DMS153 treated with DMSO at 0.1 percent for 48 hours (cell line): Measurements from ENCODE around the gene FAM76B.

Experiments used
- DNase-seq: peaks from one replicate; lab custom pipeline; 2025; ENCODE audit not compliant: unreplicated experiment; lab: John Stamatoyannopoulos, UW

Gene FAM76B

DNA sequence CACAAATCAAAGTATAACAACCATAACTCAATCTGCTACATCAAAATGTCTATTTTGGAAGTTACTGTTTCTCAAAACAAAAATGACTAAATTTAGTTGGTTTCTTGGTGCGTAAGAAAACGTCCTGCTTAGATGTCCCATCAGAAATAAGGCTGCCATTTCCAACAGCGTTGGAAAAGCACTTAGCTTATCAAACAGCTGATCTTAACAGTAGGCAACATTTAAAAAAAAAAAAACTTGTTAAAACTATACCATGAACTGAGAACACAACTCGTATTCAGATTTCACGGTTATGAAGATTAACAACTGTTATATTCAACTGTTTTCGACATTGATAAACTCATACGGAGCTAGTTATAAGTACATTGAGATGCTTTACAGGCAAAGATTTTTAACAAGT, 3.1 kb upstream of the FAM76B start:
- DNase-seq, result no peak

- no peak for DNase-seq
Measured at GRCh38 chr11:95792200-95792599, 2.6 kb upstream of the FAM76B start.

GRCh38 chr11:95791709-95792033, 2.1 kb upstream of the FAM76B start:
- DNase-seq, result no peak

DNA sequence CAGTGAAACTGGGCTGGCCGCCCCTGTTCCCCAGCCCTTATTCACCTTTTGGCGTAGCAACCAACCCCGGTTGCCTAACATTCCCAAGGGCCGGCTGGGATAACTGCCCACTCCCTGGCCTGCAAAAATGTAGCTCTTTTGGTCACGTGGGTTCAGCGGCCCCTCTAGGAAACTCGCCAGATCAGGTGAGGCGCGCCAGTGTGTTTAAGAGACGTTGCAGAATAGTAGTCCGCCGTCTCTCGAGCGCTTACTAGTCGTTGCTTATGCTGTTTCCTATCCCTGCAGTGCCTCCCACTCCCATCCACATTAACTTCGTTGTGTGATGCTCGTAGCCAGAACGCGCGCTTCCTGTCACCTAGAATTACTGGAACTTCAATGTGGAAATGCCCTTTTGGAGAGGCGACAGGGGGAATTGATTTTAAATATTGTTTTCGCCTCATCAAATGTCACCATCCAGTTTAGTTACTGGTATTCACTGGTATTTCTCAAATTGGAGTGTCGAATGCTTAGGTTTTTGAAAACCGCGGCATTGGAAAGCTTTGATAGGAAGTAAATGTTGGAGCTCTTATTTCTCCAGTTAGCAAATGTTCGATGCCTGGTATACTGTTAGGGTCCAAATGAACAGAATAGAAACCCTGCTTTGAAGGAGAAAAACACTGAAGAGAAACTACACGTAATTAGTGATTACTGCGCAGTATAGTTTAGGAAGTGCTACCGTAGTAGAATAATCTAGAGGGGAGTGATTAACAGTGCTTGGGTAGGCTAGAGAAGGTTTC, 1.5 kb upstream of the FAM76B start:
- DNase-seq, result no peak

GRCh38 chr11:95790123-95790932, 746 bp upstream of the FAM76B start, which contains the start of gene CEP57:
Gene CEP57 (plus strand): TSS chr11:95790498. CDS start chr11:95790699, 201 bp downstream.
- DNase-seq, result peak; percentile 92

DNA sequence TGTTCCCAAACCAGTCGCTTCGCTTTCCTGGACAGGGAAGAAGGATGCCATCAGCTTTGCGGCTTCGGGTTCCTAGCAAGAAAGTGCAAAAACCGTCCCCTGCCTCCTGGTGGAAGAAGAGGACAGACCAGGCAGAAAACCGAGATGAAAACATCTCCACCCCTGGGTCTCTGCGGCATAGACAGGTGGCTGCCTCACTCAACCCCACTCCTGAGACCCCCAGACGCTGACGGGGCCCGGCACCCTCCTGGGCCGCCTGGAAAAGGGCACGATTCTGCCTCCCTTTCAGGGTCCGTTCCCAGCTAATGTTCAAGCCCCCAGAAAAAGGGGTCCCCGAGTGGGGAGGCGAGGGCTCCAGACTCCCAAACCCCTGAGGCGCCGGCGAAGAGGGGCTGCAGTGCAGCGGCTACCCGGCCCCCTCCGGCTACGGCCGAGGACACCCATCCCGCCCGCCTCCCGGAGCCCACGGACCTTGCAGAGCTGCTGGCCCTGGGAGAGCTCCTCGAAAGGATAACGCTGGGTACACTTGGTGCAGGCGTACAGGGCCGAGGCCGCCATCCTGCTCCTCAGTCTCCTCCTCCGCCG, 569 bp downstream of the FAM76B start:
- DNase-seq, result peak; percentile 19

DNA sequence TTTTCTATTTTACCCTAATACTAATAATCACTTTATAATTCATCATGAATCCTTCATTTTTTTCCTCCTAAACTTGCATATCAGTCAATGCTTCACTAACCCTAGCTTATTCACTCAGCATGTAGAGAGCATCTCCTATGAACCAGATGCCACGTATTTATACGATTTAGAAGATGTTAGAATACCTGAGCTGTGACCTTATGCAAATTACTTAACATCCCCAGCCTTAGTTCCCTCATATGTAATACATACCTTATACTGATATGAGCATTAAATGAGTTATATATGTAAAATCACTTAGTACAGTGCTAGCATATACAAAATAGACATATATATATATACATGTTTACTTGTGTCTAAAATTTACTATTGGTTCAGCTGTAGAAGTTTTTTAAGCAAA, 9.0 kb downstream of the FAM76B start:
- DNase-seq, result no peak

- DNase-seq, result no peak
Measured at GRCh38 chr11:95778699-95779098, 10.9 kb downstream of the FAM76B start.

GRCh38 chr11:95776859-95777258, 12.7 kb downstream of the FAM76B start:
- DNase-seq, result no peak

GRCh38 chr11:95768521-95768920, 21.1 kb downstream of the FAM76B start:
- DNase-seq, result no peak

DNA sequence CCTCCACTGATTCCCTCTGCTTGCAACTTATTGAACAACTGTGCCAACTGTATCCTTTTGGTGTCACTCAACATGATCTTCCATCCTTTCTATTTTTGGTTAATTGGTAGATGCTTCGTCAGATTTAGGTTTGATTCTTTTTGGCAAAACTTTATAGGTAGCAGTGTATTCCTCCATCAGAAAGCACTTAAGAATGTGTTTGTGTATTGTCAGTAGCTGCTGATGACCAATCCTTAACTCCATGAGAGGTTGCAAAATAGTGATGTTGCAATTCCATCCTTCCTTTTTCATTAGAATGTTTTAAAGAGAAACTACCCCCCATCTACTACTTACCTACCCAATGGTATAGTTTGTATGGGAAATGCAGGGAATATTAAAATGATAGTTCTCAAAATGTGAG, 22.1 kb downstream of the FAM76B start:
- DNase-seq, result no peak

DNA sequence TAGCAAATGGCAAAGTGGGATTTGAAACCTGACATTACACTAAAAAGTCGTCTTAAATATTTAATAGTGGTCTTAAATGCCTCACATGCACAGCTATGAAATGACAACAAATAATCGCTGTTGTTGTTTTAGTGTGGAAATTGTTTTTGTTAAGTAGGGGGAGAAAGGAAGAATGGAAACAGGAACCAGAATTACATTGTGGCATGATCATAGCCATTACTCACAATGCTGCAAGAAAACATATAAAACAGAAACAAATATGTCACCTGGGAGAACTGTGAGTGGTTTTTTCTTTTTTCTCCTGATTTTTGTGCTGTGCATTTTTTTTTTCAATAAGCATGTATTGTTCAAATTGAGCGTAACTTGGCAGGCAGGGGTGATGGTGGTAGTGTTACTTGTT, 22.9 kb downstream of the FAM76B start:
- no peak for DNase-seq

DNA sequence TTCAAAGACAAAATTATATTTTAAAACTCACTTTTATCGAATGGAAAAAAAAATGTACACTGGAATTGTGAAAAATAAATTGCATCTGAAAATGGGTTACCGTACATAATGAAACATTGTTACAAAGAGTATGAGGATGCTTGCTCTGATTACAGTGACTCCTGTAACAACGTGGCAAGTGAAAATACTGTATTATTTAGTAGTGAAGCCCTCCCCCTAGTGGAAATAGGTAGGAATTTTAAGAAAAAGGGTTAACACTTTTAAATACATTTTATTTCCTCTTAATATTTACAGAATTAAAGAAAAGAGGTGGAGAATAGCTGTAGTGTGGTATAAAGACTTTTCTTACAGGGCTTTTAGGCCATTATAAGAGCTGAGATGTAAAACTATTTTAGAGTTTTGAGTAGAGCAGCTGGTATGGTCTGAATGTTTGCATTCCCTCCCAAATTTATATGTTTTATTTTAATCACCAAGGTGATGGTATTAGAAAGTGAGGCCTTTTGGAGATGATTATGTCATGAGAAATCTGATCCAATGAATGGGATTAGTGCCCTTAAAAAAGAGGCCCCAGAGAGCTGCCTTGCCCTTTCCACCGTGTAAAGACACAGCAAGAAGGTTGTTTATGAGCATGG, 25.2 kb downstream of the FAM76B start:
- peak; percentile 62 for DNase-seq

DNA sequence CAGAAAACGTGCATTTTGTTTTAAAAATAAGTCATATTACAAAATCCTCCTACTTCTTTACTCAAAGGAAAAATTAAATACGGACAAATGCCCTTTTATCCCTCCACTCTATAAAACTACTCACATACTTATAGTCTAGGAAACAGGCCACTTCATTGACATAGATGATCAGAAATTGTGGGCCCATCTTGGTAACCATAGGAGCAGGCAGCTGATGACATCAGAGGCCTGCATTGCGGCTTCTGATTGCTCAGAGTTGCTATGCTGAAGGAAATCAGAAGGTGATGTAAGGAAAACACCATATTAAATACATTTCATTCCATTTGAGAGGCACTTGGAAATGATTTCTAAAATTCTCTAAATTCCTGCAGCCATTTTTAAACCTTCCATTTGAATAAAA, 27.0 kb downstream of the FAM76B start:
- no peak for DNase-seq

GRCh38 chr11:95760941-95761340, 28.6 kb downstream of the FAM76B start:
- no peak for DNase-seq

DNA sequence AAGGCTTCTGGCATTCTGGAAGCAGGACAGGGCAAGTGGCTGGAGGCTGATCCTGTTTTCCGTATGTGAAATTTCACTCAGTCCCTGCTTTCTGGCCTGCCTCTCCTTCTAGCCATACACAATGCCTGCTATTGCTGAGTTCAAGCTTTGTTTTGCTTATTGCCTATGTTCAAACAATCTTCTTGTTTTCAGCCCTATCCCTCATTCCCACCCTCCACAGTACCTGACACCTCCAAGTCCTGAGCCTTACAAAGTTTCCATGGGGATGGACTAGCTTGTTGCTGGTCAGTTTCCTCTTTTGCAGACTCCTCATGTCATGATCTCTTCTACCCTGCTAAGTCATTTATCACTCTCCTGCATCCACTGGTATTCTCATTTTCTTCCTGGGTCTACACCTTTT, 38.1 kb downstream of the FAM76B start:
- DNase-seq, result no peak

- DNase-seq, result no peak
Measured at GRCh38 chr11:95750101-95750500, 39.5 kb downstream of the FAM76B start.

DNA sequence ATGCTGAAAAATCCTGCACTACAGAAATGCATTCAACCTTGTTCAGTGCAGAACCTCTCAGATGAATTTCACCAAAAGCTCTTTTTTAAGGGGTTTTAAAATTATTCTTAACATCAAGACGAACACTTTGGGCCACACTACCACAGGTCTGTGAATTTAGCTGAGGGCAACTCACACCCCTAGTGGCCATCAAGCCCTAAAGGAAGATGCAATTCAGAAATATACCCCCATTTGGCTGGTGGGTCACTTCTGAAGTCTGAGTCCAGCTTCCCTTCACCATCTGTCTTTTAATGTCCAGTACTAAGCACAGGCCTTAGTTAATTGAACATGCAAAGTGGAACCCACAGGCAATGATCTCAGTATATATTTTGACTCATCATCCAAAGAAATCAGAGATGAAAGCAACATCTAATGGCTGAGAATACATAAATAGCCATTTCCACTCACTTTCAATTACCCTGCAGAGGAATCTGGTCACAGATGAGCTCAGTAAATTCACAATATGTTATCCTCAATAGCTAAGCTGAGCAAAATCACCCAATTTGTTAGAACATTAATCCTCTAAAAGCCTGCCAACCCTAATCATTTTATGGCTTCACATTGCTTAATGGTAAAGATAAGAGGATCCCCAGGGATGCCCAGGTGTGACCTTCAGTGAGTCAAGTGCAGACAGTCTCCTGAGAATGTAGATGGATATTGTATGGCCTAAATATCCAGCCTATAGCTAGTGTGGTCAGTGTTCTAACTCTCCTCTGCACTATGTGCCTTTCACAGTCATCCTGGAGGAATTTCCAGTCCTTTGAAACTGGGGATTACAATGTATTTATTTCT, 50.3 kb downstream of the FAM76B start:
- no peak for DNase-seq

DNA sequence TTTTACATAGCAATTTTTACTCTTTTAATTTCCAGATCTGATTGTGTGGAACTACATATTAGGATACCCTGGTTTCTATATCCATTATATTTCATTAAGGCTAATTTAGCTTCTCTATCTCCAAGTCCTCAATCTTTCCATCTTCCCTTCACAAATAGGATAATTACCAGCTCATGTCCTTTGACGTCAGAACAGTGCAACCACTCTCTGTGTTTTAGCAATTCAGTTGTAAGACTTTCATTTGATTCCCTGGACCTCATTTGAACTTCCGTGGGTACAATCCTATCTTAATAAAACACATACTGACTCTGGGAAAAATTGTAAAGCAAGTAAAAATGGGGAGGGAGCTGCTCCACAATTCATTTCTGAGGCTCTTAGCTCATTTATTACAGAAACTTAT, 52.8 kb downstream of the FAM76B start:
- no peak for DNase-seq

GRCh38 chr11:95736355-95736754, 53.2 kb downstream of the FAM76B start:
- DNase-seq, result no peak
